Endothelial cell of umbilical vein (primary cell): Measurements from ENCODE around the gene UBAP1.

Experiments
- CTCF ChIP-seq, 2 donors: IDR thresholded peaks; 1 replicate in 1 of 2; 2 replicates in 1 of 2; pipeline ENCODE4 v1.5.1; 2011; ENCODE audit warnings: low read length in 2 of 2, mild to moderate bottlenecking in 2 of 2, moderate library complexity in 2 of 2, control low read depth in 1 of 2, inconsistent platforms in 1 of 2, low read depth in 1 of 2; ENCODE audit not compliant: insufficient read depth in 1 of 2; ENCODE audit errors: extremely low read depth in 1 of 2
- EZH2 ChIP-seq: IDR thresholded peaks from 2 replicates; pipeline ENCODE4 v1.6.1; 2012; ENCODE audit warnings: borderline replicate concordance, low read depth, mild to moderate bottlenecking, moderate library complexity, low read length, inconsistent platforms; ENCODE audit not compliant: severe bottlenecking
- FOS ChIP-seq: IDR thresholded peaks from 2 replicates; pipeline ENCODE4 v1.6.1; 2011; ENCODE audit warnings: mild to moderate bottlenecking, low read length, moderate library complexity, borderline replicate concordance; ENCODE audit not compliant: insufficient read depth
- GATA2 ChIP-seq: IDR thresholded peaks from 2 replicates; pipeline ENCODE4 v1.7.0; 2011; ENCODE audit warnings: low read depth, mild to moderate bottlenecking, moderate library complexity, mixed read lengths, low read length; ENCODE audit not compliant: insufficient read length, insufficient read depth
- MAX ChIP-seq: IDR thresholded peaks from 2 replicates; pipeline ENCODE4 v1.6.1; 2011; ENCODE audit not compliant: insufficient read depth, insufficient read length
- MYC ChIP-seq: IDR thresholded peaks from one replicate; pipeline ENCODE4 v1.6.1; 2011; ENCODE audit warnings: mild to moderate bottlenecking, low read depth, low read length
- POLR2A ChIP-seq: IDR thresholded peaks from 2 replicates; pipeline ENCODE4 v1.6.1; 2012; ENCODE audit warnings: low read depth, mild to moderate bottlenecking, control low read depth, low read length
- POLR2AphosphoS5 ChIP-seq: IDR thresholded peaks from 2 replicates; pipeline ENCODE4 v1.6.1; 2012; ENCODE audit warnings: low read depth, mild to moderate bottlenecking, control low read depth, low read length, moderate library complexity; ENCODE audit not compliant: insufficient read depth

GRCh38 chr9:34143116-34143515, 35.7 kb upstream of the UBAP1 start:
- no peak for TF ChIP-seq CTCF (IDR thresholded peaks at IDR 0.05; ENCODE audit: extremely low read depth in 1 of 2, insufficient read depth in 1 of 2, low read depth in 1 of 2, low read length in 2 of 2)
- no peak for TF ChIP-seq POLR2A
- TF ChIP-seq MYC: no peak
- TF ChIP-seq MAX: no peak
- no peak for TF ChIP-seq EZH2
- no peak for TF ChIP-seq FOS
- no peak for TF ChIP-seq POLR2AphosphoS5
- no peak for TF ChIP-seq GATA2
